ENCODE data around the gene DHRS13. TPM values are rescaled to one million over a fixed set of nuclear protein-coding genes. Genes with fewer than 3 reads are reported as not detected.

Gene DHRS13
- polyA plus RNA-seq, 1 donor from 2014 or later: 91.1 TPM

- Histone ChIP-seq H3K36me3 (ENCODE audit: insufficient read depth, low read length) (no peaks in the 10 kb centered on the region), H3K9ac (ENCODE audit: low read length) (no peak overlapping the region), H3K4me3 (ENCODE audit: low read length) (no peak overlapping the region), H3F3A (ENCODE audit: insufficient read depth, low read length, poor library complexity, severe bottlenecking) (no peaks in the 10 kb centered on the region), H3K9me2 (ENCODE audit: insufficient read depth, low read length) (no peaks in the 10 kb centered on the region), H4K20me1 (ENCODE audit: insufficient read depth) (no peaks in the 10 kb centered on the region), H3K27ac (ENCODE audit: low read length) (no peak overlapping the region), H3K79me2 (replicated peaks; ENCODE audit: insufficient read depth, low read length) (no peaks in the 10 kb centered on the region), H3K27me3 (ENCODE audit: insufficient read depth, low read depth, low read length) (no peaks in the 10 kb centered on the region), H3K4me2 (ENCODE audit: low read length) (no peak overlapping the region), H2AFZ (ENCODE audit: low read depth, low read length) (no peak overlapping the region), H3K9me3 (ENCODE audit: low read length) (no peaks in the 10 kb centered on the region)
- no peak for TF ChIP-seq CTCF (IDR thresholded peaks at IDR 0.05; ENCODE audit: poor library complexity, severe bottlenecking)
These were observed 5.8 kb upstream of the DHRS13 start for GRCh38 chr17:28908640-28909167.

GRCh38 chr17:28907709-28908475, 5.0 kb upstream of the DHRS13 start:
- Histone ChIP-seq H3K9me3 (ENCODE audit: low read length) (no peaks in the 10 kb centered on the region), H3K79me2 (replicated peaks; ENCODE audit: insufficient read depth, low read length) (no peaks in the 10 kb centered on the region), H3K9me2 (ENCODE audit: insufficient read depth, low read length) (no peaks in the 10 kb centered on the region), H3K4me3 (ENCODE audit: low read length) (no peak overlapping the region), H2AFZ (ENCODE audit: low read depth, low read length) (no peak overlapping the region), H3K9ac (ENCODE audit: low read length) (no peak overlapping the region), H3F3A (ENCODE audit: insufficient read depth, low read length, poor library complexity, severe bottlenecking) (no peaks in the 10 kb centered on the region), H3K4me2 (ENCODE audit: low read length) (no peak overlapping the region), H4K20me1 (ENCODE audit: insufficient read depth) (no peaks in the 10 kb centered on the region), H3K36me3 (ENCODE audit: insufficient read depth, low read length) (no peaks in the 10 kb centered on the region), H3K27ac (ENCODE audit: low read length) (no peak overlapping the region), H3K27me3 (ENCODE audit: insufficient read depth, low read depth, low read length) (no peaks in the 10 kb centered on the region)
- no peak for TF ChIP-seq EZH2 (IDR thresholded peaks at IDR 0.05; ENCODE audit: borderline replicate concordance, insufficient read depth, low read length, poor library complexity, severe bottlenecking)
- TF ChIP-seq SMC3 (conservative IDR thresholded peaks at IDR 0.05; ENCODE audit: poor library complexity): no peak
- TF ChIP-seq CTCF (IDR thresholded peaks at IDR 0.05; ENCODE audit: poor library complexity, severe bottlenecking): no peak
- no peak for TF ChIP-seq REST (IDR thresholded peaks at IDR 0.05; ENCODE audit: borderline replicate concordance)
- no peak for TF ChIP-seq RAD21 (conservative IDR thresholded peaks at IDR 0.05)
- TF ChIP-seq EP300 (conservative IDR thresholded peaks at IDR 0.05; ENCODE audit: poor library complexity, severe bottlenecking): no peak
- TF ChIP-seq POLR2AphosphoS5 (IDR thresholded peaks at IDR 0.05): no peak
- no peak for TF ChIP-seq TAF1 (IDR thresholded peaks at IDR 0.05; ENCODE audit: low read depth)
- TF ChIP-seq MXI1 (conservative IDR thresholded peaks at IDR 0.05; ENCODE audit: poor library complexity, severe bottlenecking): no peak
